HepG2 (cell line): Measurements from ENCODE around the gene SIRT1. TPM values are rescaled to one million over a fixed set of nuclear protein-coding genes. Genes with fewer than 3 reads are reported as not detected.

Experiments used
- ARNTL ChIP-seq: sonication (generic); formaldehyde crosslinking; IDR thresholded peaks from 2 replicates; pipeline ENCODE4 v1.4.0; 2020; ENCODE audit warnings: mild to moderate bottlenecking, missing genetic modification reagents
- ATRX ChIP-seq: sonication (generic); formaldehyde crosslinking; IDR thresholded peaks from 2 replicates; pipeline ENCODE4 v1.4.0; 2020; ENCODE audit warnings: missing genetic modification reagents, borderline replicate concordance
- ELF3 ChIP-seq: IDR thresholded peaks from 2 replicates; pipeline ENCODE4 v1.6.1; 2016; ENCODE audit warnings: missing genetic modification reagents, missing compliant biosample characterization
- GATA4 ChIP-seq: sonication (generic); IDR thresholded peaks from 2 replicates; pipeline ENCODE4 v1.6.1; 2016; ENCODE audit warnings: antibody characterized with exemption, low read depth, borderline replicate concordance
- HHEX ChIP-seq: IDR thresholded peaks from 2 replicates; pipeline ENCODE4 v1.6.1; 2016; ENCODE audit warnings: control low read depth
- JARID2 ChIP-seq: sonication (generic); formaldehyde crosslinking; IDR thresholded peaks from 2 replicates; pipeline ENCODE4 v1.8.1; 2023; ENCODE audit warnings: missing genetic modification reagents, inconsistent platforms; ENCODE audit not compliant: insufficient replicate concordance
- KAT8 ChIP-seq: IDR thresholded peaks from 2 replicates; pipeline ENCODE4 v1.6.1; 2016; ENCODE audit warnings: missing genetic modification reagents, missing compliant biosample characterization
- KLF12 ChIP-seq: sonication (generic); formaldehyde crosslinking; IDR thresholded peaks from 2 replicates; pipeline ENCODE4 v1.4.0; 2020; ENCODE audit warnings: missing genetic modification reagents, borderline replicate concordance
- MEF2D ChIP-seq: sonication (generic); formaldehyde crosslinking; IDR thresholded peaks from 2 replicates; pipeline ENCODE4 v1.5.1; 2020; ENCODE audit warnings: mild to moderate bottlenecking, missing genetic modification reagents
- NCOA5 ChIP-seq: sonication (generic); formaldehyde crosslinking; IDR thresholded peaks from 2 replicates; pipeline ENCODE4 v1.4.0; 2020; ENCODE audit warnings: missing genetic modification reagents
- PAF1 ChIP-seq: IDR thresholded peaks from 2 replicates; pipeline ENCODE4 v1.6.1; 2016; ENCODE audit warnings: missing genetic modification reagents, missing compliant biosample characterization
- RARG ChIP-seq: sonication (generic); formaldehyde crosslinking; IDR thresholded peaks from 2 replicates; pipeline ENCODE4 v1.4.0; 2020; ENCODE audit warnings: low read depth, mild to moderate bottlenecking, missing genetic modification reagents
- RBFOX2 ChIP-seq: fragments of 200-400 bp; formaldehyde crosslinking; IDR thresholded peaks from 2 replicates; pipeline ENCODE4 v1.6.1; 2017; ENCODE audit warnings: low read depth, mild to moderate bottlenecking, low read length
- SAFB2 ChIP-seq: sonication (generic); formaldehyde crosslinking; IDR thresholded peaks from 2 replicates; pipeline ENCODE4 v1.5.1; 2020; ENCODE audit warnings: missing genetic modification reagents, low read depth, mild to moderate bottlenecking, borderline replicate concordance
- SIX1 ChIP-seq: sonication (generic); formaldehyde crosslinking; IDR thresholded peaks from 2 replicates; pipeline ENCODE4 v1.4.0; 2020; ENCODE audit warnings: missing genetic modification reagents, borderline replicate concordance
- SMAD9 ChIP-seq: sonication (generic); formaldehyde crosslinking; IDR thresholded peaks from 2 replicates; pipeline ENCODE4 v1.5.1; 2020; ENCODE audit warnings: mild to moderate bottlenecking, missing genetic modification reagents
- YEATS4 ChIP-seq: sonication (generic); formaldehyde crosslinking; IDR thresholded peaks from 2 replicates; pipeline ENCODE4 v1.4.0; 2020; ENCODE audit warnings: missing genetic modification reagents, borderline replicate concordance
- ZBTB21 ChIP-seq: sonication (generic); formaldehyde crosslinking; IDR thresholded peaks from 2 replicates; pipeline ENCODE4 v1.4.0; 2020; ENCODE audit warnings: missing genetic modification reagents
- ZNF253 ChIP-seq: sonication (generic); formaldehyde crosslinking; IDR thresholded peaks from 2 replicates; pipeline ENCODE4 v1.8.0; 2022; ENCODE audit warnings: mild to moderate bottlenecking, missing genetic modification reagents, borderline replicate concordance
- ZNF530 ChIP-seq: sonication (generic); formaldehyde crosslinking; IDR thresholded peaks from 2 replicates; pipeline ENCODE4 v1.5.0; 2020; ENCODE audit warnings: low read depth, mild to moderate bottlenecking, missing genetic modification reagents
- ZNF619 ChIP-seq: sonication (generic); formaldehyde crosslinking; IDR thresholded peaks from 2 replicates; pipeline ENCODE4 v1.4.0; 2020; ENCODE audit warnings: mild to moderate bottlenecking, missing genetic modification reagents
- ZNF883 ChIP-seq: sonication (generic); formaldehyde crosslinking; IDR thresholded peaks from 2 replicates; pipeline ENCODE4 v1.5.1; 2020; ENCODE audit warnings: mild to moderate bottlenecking, missing genetic modification reagents; ENCODE audit errors: not compliant biosample characterization
- polyA plus RNA-seq, 8 experiments: library from polyadenylated mRNA; depleted of rRNA in 3 of 8; stranded (reverse) in 7 of 8; unstranded in 1 of 8; fragments of >200 nt; fragmentation: Illumina TruSeq in 4 of 8; extraction: Trizol in 4 of 8; gene quantifications; 2 replicates each; pipeline versions ENCODE4 v1.2.1 to v1.2.3, GENCODE V29; 2011 to 2016; ENCODE audit warnings: low read depth in 4 of 8, missing spikeins in 1 of 8, mixed read lengths in 1 of 8; ENCODE audit not compliant: insufficient read depth in 1 of 8
- total RNA-seq, 5 experiments: library from RNA; depleted of rRNA; stranded (reverse); fragments of >200 nt; fragmentation: Illumina TruSeq; extraction: Trizol; gene quantifications; 2 replicates each; pipeline ENCODE4 v1.2.3, GENCODE V29; 2016; ENCODE audit warnings: low read depth in 1 of 5
- TF ChIP-seq, protein P1 (sequence below): sonication (generic); formaldehyde crosslinking; IDR thresholded peaks from 2 replicates; pipeline ENCODE4 v1.4.0; 2020; ENCODE audit warnings: missing genetic modification reagents, low read depth, mild to moderate bottlenecking, borderline replicate concordance
- TF ChIP-seq, protein P2 (sequence below): sonication (generic); formaldehyde crosslinking; IDR thresholded peaks from 2 replicates; pipeline ENCODE4 v1.4.0; 2020; ENCODE audit warnings: low read depth, mild to moderate bottlenecking, missing genetic modification reagents
- TF ChIP-seq, protein P3 (sequence below): sonication (generic); formaldehyde crosslinking; IDR thresholded peaks from 2 replicates; pipeline ENCODE4 v1.4.0; 2020; ENCODE audit warnings: missing genetic modification reagents
- TF ChIP-seq, protein P4 (sequence below): sonication (generic); formaldehyde crosslinking; IDR thresholded peaks from 2 replicates; pipeline ENCODE4 v1.9.0; 2022; ENCODE audit warnings: low read depth, missing genetic modification reagents

SIRT1 gene
- total and polyA plus RNA-seq, 2 of the 13 experiments (the other 11 are each of a cell fraction or from before 2014, with no cell fraction given) = 9.4 to 10.2 TPM

DNA sequence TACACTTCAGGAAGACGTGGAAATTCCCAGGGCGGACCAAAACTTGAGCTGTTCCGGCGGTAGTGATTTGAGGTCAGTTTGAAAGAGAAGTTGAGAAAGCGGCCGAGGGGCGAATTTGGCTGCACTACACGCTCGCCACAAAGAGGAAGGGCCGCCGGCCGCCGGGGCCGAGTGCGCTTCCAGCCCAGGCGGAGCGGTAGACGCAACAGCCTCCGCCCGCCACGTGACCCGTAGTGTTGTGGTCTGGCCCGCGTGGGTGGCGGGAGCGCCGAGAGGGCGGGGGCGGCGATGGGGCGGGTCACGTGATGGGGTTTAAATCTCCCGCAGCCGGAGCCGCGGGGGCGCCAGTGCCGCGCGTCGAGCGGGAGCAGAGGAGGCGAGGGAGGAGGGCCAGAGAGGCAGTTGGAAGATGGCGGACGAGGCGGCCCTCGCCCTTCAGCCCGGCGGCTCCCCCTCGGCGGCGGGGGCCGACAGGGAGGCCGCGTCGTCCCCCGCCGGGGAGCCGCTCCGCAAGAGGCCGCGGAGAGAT, at the start of gene SIRT1 (continued):
- TF ChIP-seq, protein P1, sequence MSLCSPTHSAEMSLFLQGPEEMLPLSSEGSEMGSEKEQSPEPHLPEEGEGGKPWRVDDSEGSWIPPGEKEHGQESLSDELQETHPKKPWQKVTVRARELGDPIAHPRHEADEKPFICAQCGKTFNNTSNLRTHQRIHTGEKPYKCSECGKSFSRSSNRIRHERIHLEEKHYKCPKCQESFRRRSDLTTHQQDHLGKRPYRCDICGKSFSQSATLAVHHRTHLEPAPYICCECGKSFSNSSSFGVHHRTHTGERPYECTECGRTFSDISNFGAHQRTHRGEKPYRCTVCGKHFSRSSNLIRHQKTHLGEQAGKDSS = no peak
- TF ChIP-seq PAF1 = no peak
- no peak for TF ChIP-seq NCOA5 (CRISPR knock-in tag)
- TF ChIP-seq ZNF253 (CRISPR knock-in tag) = peak; percentile 60; the same call in 1 of the 2 replicates
- no peak for TF ChIP-seq ATRX (CRISPR knock-in tag)
- TF ChIP-seq ZNF619 (CRISPR knock-in tag) = no peak
- TF ChIP-seq RARG (CRISPR knock-in tag) = no peak
- TF ChIP-seq GATA4 = peak; percentile 24; the same call in 1 of the 2 replicates
- peak; percentile 67 for TF ChIP-seq ZNF883
- peak; percentile 12; the same call in 1 of the 2 replicates for TF ChIP-seq SIX1
- peak; percentile 87; the same call in 1 of the 2 replicates for TF ChIP-seq KLF12
- TF ChIP-seq, protein P2, sequence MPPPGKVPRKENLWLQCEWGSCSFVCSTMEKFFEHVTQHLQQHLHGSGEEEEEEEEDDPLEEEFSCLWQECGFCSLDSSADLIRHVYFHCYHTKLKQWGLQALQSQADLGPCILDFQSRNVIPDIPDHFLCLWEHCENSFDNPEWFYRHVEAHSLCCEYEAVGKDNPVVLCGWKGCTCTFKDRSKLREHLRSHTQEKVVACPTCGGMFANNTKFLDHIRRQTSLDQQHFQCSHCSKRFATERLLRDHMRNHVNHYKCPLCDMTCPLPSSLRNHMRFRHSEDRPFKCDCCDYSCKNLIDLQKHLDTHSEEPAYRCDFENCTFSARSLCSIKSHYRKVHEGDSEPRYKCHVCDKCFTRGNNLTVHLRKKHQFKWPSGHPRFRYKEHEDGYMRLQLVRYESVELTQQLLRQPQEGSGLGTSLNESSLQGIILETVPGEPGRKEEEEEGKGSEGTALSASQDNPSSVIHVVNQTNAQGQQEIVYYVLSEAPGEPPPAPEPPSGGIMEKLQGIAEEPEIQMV (CRISPR knock-in tag) = no peak
- TF ChIP-seq, protein P3, sequence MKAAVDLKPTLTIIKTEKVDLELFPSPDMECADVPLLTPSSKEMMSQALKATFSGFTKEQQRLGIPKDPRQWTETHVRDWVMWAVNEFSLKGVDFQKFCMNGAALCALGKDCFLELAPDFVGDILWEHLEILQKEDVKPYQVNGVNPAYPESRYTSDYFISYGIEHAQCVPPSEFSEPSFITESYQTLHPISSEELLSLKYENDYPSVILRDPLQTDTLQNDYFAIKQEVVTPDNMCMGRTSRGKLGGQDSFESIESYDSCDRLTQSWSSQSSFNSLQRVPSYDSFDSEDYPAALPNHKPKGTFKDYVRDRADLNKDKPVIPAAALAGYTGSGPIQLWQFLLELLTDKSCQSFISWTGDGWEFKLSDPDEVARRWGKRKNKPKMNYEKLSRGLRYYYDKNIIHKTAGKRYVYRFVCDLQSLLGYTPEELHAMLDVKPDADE = no peak
- peak; percentile 60; the same call in 1 of the 2 replicates for TF ChIP-seq MEF2D (CRISPR knock-in tag)
- TF ChIP-seq, protein P4, sequence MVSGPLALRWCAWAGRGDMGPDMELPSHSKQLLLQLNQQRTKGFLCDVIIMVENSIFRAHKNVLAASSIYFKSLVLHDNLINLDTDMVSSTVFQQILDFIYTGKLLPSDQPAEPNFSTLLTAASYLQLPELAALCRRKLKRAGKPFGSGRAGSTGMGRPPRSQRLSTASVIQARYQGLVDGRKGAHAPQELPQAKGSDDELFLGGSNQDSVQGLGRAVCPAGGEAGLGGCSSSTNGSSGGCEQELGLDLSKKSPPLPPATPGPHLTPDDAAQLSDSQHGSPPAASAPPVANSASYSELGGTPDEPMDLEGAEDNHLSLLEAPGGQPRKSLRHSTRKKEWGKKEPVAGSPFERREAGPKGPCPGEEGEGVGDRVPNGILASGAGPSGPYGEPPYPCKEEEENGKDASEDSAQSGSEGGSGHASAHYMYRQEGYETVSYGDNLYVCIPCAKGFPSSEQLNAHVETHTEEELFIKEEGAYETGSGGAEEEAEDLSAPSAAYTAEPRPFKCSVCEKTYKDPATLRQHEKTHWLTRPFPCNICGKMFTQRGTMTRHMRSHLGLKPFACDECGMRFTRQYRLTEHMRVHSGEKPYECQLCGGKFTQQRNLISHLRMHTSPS (CRISPR knock-in tag) = no peak; the same call in 1 of the 2 replicates
- TF ChIP-seq YEATS4 (CRISPR knock-in tag) = peak; percentile 96
- no peak for TF ChIP-seq SAFB2 (CRISPR knock-in tag)
- no peak for TF ChIP-seq ZNF530 (CRISPR knock-in tag)
- TF ChIP-seq JARID2 (CRISPR knock-in tag) = no peak
- peak; percentile 68; the same call in 1 of the 2 replicates for TF ChIP-seq ELF3 (CRISPR knock-in tag)
- TF ChIP-seq ARNTL (CRISPR knock-in tag) = peak; percentile 98
- peak; percentile 93 for TF ChIP-seq RBFOX2
- no peak for TF ChIP-seq SMAD9
- peak; percentile 83 for TF ChIP-seq KAT8 (CRISPR knock-in tag)
- TF ChIP-seq ZBTB21 = peak; percentile 23; the same call in 1 of the 2 replicates
- no peak for TF ChIP-seq HHEX (CRISPR knock-in tag)
